OCI-LY7 (cell line): ENCODE data around the gene SH3BGRL3.

Experiments
- CTCF ChIP-seq: fragments of 200-600 bp; sonication (generic); conservative IDR thresholded peaks from 2 replicates; pipeline ENCODE4 v1.5.1; 2014; ENCODE audit warnings: mild to moderate bottlenecking, antibody characterized with exemption, low read length, moderate library complexity, mixed read lengths
- EZH2phosphoT487 ChIP-seq: fragments of 200-600 bp; sonication (generic); IDR thresholded peaks from 2 replicates; pipeline ENCODE4 v1.6.1; 2018; ENCODE audit warnings: low read depth, borderline replicate concordance, mild to moderate bottlenecking, mixed run types, antibody characterized with exemption, low read length, moderate library complexity, mixed read lengths

GRCh38 chr1:26314501-26314900, 34.6 kb downstream of the SH3BGRL3 start:
- TF ChIP-seq CTCF (no peak), EZH2phosphoT487 (no peak)
